Osteoblast (primary cell): Measurements from ENCODE around the gene CRABP2. TPM values are rescaled to one million over a fixed set of nuclear protein-coding genes. Genes with fewer than 3 reads are reported as not detected.

ENCODE experiments used
- total RNA-seq: library from RNA; depleted of rRNA; stranded (reverse); fragments of >200 nt; gene quantifications from 2 replicates; pipeline ENCODE4 v1.2.3, GENCODE V29; 2012

CRABP2 gene
- total RNA-seq, 1 donor = 16.6 TPM

Other genes with a start within 250 kb of the CRABP2 start
- 12.4 and 14.1 TPM in 2 replicates for gene MEF2D, start 204.8 kb downstream of the CRABP2 start, total RNA-seq
- gene IQGAP3, start 133.0 kb downstream of the CRABP2 start, total RNA-seq = 2.9 and 3.5 TPM in 2 replicates
- gene TTC24, start 125.9 kb downstream of the CRABP2 start, total RNA-seq = not detected in 2 replicates
- 54.8 and 63.7 TPM in 2 replicates for gene NAXE, start 113.8 kb downstream of the CRABP2 start, total RNA-seq
- 8.0 and 11.2 TPM in 2 replicates for gene GPATCH4, start 104.1 kb downstream of the CRABP2 start, total RNA-seq
- gene HAPLN2, start 86.2 kb downstream of the CRABP2 start, total RNA-seq = not detected in 2 replicates
- not detected in 2 replicates for gene BCAN, start 63.5 kb downstream of the CRABP2 start, total RNA-seq
- 0.36 and 1.5 TPM in 2 replicates for gene NES, start 28.2 kb downstream of the CRABP2 start, total RNA-seq
- gene METTL25B, start 22.9 kb upstream of the CRABP2 start, total RNA-seq = 8.3 and 12.7 TPM in 2 replicates
- 16.8 and 21.0 TPM in 2 replicates for gene ISG20L2, start 23.2 kb upstream of the CRABP2 start, total RNA-seq
- 16.2 and 17.7 TPM in 2 replicates for gene MRPL24, start 35.5 kb upstream of the CRABP2 start, total RNA-seq
- 167 and 177 TPM in 2 replicates for gene HDGF, start 46.1 kb upstream of the CRABP2 start, total RNA-seq
- 18.0 and 22.8 TPM in 2 replicates for gene PRCC, start 62.0 kb upstream of the CRABP2 start, total RNA-seq
- gene SH2D2A, start 111.3 kb upstream of the CRABP2 start, total RNA-seq = 0.29 and 0.36 TPM in 2 replicates
- 0.29 and 0.36 TPM in 2 replicates for gene INSRR, start 153.5 kb upstream of the CRABP2 start, total RNA-seq
- gene NTRK1, start 155.3 kb upstream of the CRABP2 start, total RNA-seq = 0.36 and 0.88 TPM in 2 replicates
- gene PEAR1, start 188.1 kb upstream of the CRABP2 start, total RNA-seq = 17.0 and 21.2 TPM in 2 replicates
- gene LRRC71, start 215.0 kb upstream of the CRABP2 start, total RNA-seq = 0.36 and 0.59 TPM in 2 replicates